K562 (cell line): Measurements from ENCODE around the gene FAM199X. TPM values are rescaled to one million over a fixed set of nuclear protein-coding genes. Genes with fewer than 3 reads are reported as not detected.

Experiments used
- CEBPB ChIP-seq: fragments of 450-650 bp; IDR thresholded peaks from 2 replicates; pipeline ENCODE4 v1.6.1; 2016; ENCODE audit warnings: missing genetic modification characterization, missing compliant biosample characterization
- CTBP1 ChIP-seq: fragments of 450-650 bp; IDR thresholded peaks from 2 replicates; pipeline ENCODE4 v1.6.1; 2016; ENCODE audit warnings: borderline replicate concordance
- DACH1 ChIP-seq: fragments of 450-650 bp; IDR thresholded peaks from 2 replicates; pipeline ENCODE4 v1.6.1; 2018; ENCODE audit not compliant: partially characterized antibody
- EP400 ChIP-seq: fragments of 450-650 bp; IDR thresholded peaks from 2 replicates; pipeline ENCODE4 v1.6.1; 2017; ENCODE audit warnings: antibody characterized with exemption, mild to moderate bottlenecking, moderate library complexity
- HNRNPLL ChIP-seq: fragments of 200-400 bp; formaldehyde crosslinking; IDR thresholded peaks from 2 replicates; pipeline ENCODE4 v1.6.1; 2017; ENCODE audit warnings: low read length, low read depth, mild to moderate bottlenecking; ENCODE audit not compliant: poor library complexity, severe bottlenecking
- KLF10 ChIP-seq: fragments of 250-450 bp; sonication (Bioruptor Pico); IDR thresholded peaks from 2 replicates; pipeline ENCODE4 v1.6.1; 2021; ENCODE audit warnings: matching md5 sums
- MNT ChIP-seq, 2 experiments: fragments of 450-650 bp; conservative IDR thresholded peaks; 2 replicates each; pipeline ENCODE4 v1.6.1; 2017; ENCODE audit warnings: mild to moderate bottlenecking in 2 of 2, moderate library complexity in 2 of 2
- NFE2L1 ChIP-seq: fragments of 450-650 bp; IDR thresholded peaks from 2 replicates; pipeline ENCODE4 v1.6.1; 2016; ENCODE audit warnings: missing genetic modification characterization, low read depth, mild to moderate bottlenecking, missing compliant biosample characterization, moderate library complexity, borderline replicate concordance
- NFRKB ChIP-seq: fragments of 450-650 bp; IDR thresholded peaks from 2 replicates; pipeline ENCODE4 v1.6.1; 2016; ENCODE audit warnings: low read depth
- NFXL1 ChIP-seq: fragments of 450-650 bp; formaldehyde crosslinking; IDR thresholded peaks from 2 replicates; pipeline ENCODE4 v1.4.0; 2021; ENCODE audit warnings: mild to moderate bottlenecking
- PHB ChIP-seq: fragments of 250-450 bp; sonication (Bioruptor Pico); IDR thresholded peaks from 2 replicates; pipeline ENCODE4 v1.5.0; 2021
- PPARD ChIP-seq: fragments of 250-450 bp; sonication (Bioruptor Pico); IDR thresholded peaks from 2 replicates; pipeline ENCODE4 v1.8.0; 2022; ENCODE audit warnings: inconsistent platforms, mild to moderate bottlenecking, moderate library complexity
- RBBP5 ChIP-seq: fragments of 200-600 bp; sonication (generic); IDR thresholded peaks from 2 replicates; pipeline ENCODE4 v1.6.1; 2012; ENCODE audit warnings: borderline replicate concordance, mild to moderate bottlenecking, low read length, control low read depth, inconsistent platforms; ENCODE audit not compliant: insufficient read depth, poor library complexity, severe bottlenecking
- SPI1 ChIP-seq: IDR thresholded peaks from 2 replicates; pipeline ENCODE4 v1.6.1; 2011; ENCODE audit warnings: low read depth, low read length, control low read depth, borderline replicate concordance
- ZNF347 ChIP-seq: fragments of 450-650 bp; formaldehyde crosslinking; IDR thresholded peaks from 2 replicates; pipeline ENCODE4 v1.4.0; 2020; ENCODE audit warnings: low read depth, mild to moderate bottlenecking, moderate library complexity
- ZNF398 ChIP-seq: fragments of 250-450 bp; sonication (Bioruptor Pico); IDR thresholded peaks from 2 replicates; pipeline ENCODE4 v1.8.0; 2021; ENCODE audit warnings: moderate library complexity, mild to moderate bottlenecking, inconsistent platforms
- ZNF644 ChIP-seq: fragments of 200-800 bp; sonication (Bioruptor generic); IDR thresholded peaks from 2 replicates; pipeline ENCODE4 v1.6.1; 2016; ENCODE audit warnings: low read depth, missing genetic modification characterization, missing compliant biosample characterization
- ZNF668 ChIP-seq: fragments of 250-450 bp; sonication (Bioruptor Pico); IDR thresholded peaks from 2 replicates; pipeline ENCODE4 v1.8.0; 2022; ENCODE audit warnings: mild to moderate bottlenecking, inconsistent platforms
- polyA plus RNA-seq, 8 experiments: library from polyadenylated mRNA; depleted of rRNA in 4 of 8; stranded (reverse) in 5 of 8; unstranded in 3 of 8; fragments of >200 nt; fragmentation: Nextera tagmentation in 2 of 8; fragmentation: Illumina TruSeq in 1 of 8; extraction: Ambion mirVana in 2 of 8; extraction: Trizol in 1 of 8; gene quantifications; 2 replicates each; pipeline versions ENCODE4 v1.2.1 to v1.2.3, GENCODE V29; 2011 to 2014; ENCODE audit warnings: inconsistent platforms in 1 of 8, missing spikeins in 1 of 8
- total RNA-seq, 7 experiments: library from RNA; depleted of rRNA in 6 of 7; stranded (reverse); fragments of >200 nt in 6 of 7; fragmentation: Illumina TruSeq in 2 of 7; extraction: Trizol in 2 of 7; gene quantifications; 2 replicates each; pipeline versions ENCODE4 v1.2.1 to v1.2.3, GENCODE V29; 2011 to 2021; ENCODE audit warnings: low replicate concordance in 1 of 7

The FAM199X gene
- total and polyA plus RNA-seq, 9 of the 15 experiments (the other 6 are each of a cell fraction or from before 2014, with no cell fraction given): 4.6 to 22.2 (median 13.7) TPM

GRCh38 chrX:104165894-104166734 is at the start of gene FAM199X (continued):
- TF ChIP-seq HNRNPLL (peak; percentile 84), CTBP1 (peak; percentile 76), ZNF398 (CRISPR knock-in tag) (no peak), NFRKB (peak; percentile 30; the same call in 1 of the 2 replicates), KLF10 (CRISPR knock-in tag) (no peak), NFXL1 (CRISPR knock-in tag) (no peak), ZNF668 (CRISPR knock-in tag) (no peak), DACH1 (no peak), ZNF644 (no peak), RBBP5 (no peak), CEBPB (tag) (no peak), PPARD (CRISPR knock-in tag) (no peak), EP400 (peak; percentile 61), PHB (CRISPR knock-in tag) (no peak), MNT (conservative IDR thresholded peaks at IDR 0.05) (peak in 1 of 2 experiments; percentile 39; a peak in 2 of 4 replicates), SPI1 (0 out of 2 replicates have a peak, but pooled peaks have one; percentile 2), ZNF347 (CRISPR knock-in tag) (no peak), NFE2L1 (tag) (no peak)
